Kidney epithelial cell (primary cell): Measurements from ENCODE around the gene ALB. TPM values are rescaled to one million over a fixed set of nuclear protein-coding genes. Genes with fewer than 3 reads are reported as not detected.

Source experiments
- DNase-seq: peaks from one replicate; pipeline ENCODE4 v3.0.0-alpha.2; 2010; ENCODE audit warnings: low read depth
- H3K27me3 ChIP-seq: 2 replicates; pipeline ENCODE4 v1.6.0; 2011; ENCODE audit warnings: low read length; ENCODE audit not compliant: control insufficient read depth, insufficient read depth
- H3K36me3 ChIP-seq: 2 replicates; pipeline ENCODE4 v1.5.1; 2011; ENCODE audit warnings: low read length; ENCODE audit not compliant: control insufficient read depth, insufficient read depth
- H3K4me3 ChIP-seq: 2 replicates; pipeline ENCODE4 v1.5.1; 2011; ENCODE audit warnings: low read depth, mild to moderate bottlenecking, control low read depth, low read length
- total RNA-seq: library from RNA; depleted of rRNA; stranded (reverse); fragments of >200 nt; gene quantifications from 2 replicates; pipeline ENCODE4 v1.2.3, GENCODE V29; 2015
- TF ChIP-seq, protein P1 (sequence below): IDR thresholded peaks from 2 replicates; pipeline ENCODE4 v1.5.1; 2011; ENCODE audit warnings: mild to moderate bottlenecking, moderate library complexity, low read length, control low read depth, inconsistent platforms; ENCODE audit not compliant: insufficient read depth, poor library complexity, severe bottlenecking

Gene ALB
- total RNA-seq, 1 donor from 2014 or later, result not detected

DNA sequence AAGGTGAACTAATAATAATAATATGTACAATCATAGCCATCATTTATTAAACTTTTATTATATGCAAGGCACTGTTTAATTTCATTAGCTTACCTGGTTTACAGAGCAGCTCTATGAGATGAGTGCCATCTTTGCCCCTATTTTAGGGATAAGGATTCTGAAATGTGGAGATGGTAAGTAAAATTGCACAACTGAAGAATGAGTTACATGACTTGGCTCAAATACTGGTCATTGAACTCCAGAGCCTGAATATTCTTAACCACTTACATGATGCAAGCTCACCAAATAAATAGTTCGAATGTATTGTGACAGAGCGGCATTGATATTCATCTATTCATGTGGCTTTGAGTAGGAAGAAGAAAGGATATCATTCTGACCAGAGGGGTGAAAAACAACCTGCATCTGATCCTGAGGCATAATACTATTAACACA lies 11.7 kb downstream of the ALB start:
- no peak for DNase-seq
- TF ChIP-seq, protein P1, sequence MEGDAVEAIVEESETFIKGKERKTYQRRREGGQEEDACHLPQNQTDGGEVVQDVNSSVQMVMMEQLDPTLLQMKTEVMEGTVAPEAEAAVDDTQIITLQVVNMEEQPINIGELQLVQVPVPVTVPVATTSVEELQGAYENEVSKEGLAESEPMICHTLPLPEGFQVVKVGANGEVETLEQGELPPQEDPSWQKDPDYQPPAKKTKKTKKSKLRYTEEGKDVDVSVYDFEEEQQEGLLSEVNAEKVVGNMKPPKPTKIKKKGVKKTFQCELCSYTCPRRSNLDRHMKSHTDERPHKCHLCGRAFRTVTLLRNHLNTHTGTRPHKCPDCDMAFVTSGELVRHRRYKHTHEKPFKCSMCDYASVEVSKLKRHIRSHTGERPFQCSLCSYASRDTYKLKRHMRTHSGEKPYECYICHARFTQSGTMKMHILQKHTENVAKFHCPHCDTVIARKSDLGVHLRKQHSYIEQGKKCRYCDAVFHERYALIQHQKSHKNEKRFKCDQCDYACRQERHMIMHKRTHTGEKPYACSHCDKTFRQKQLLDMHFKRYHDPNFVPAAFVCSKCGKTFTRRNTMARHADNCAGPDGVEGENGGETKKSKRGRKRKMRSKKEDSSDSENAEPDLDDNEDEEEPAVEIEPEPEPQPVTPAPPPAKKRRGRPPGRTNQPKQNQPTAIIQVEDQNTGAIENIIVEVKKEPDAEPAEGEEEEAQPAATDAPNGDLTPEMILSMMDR, result no peak
- Histone ChIP-seq H3K36me3 (no peaks in the 10 kb centered on the region), H3K4me3 (no peak overlapping the region), H3K27me3 (no peaks in the 10 kb centered on the region)

DNA sequence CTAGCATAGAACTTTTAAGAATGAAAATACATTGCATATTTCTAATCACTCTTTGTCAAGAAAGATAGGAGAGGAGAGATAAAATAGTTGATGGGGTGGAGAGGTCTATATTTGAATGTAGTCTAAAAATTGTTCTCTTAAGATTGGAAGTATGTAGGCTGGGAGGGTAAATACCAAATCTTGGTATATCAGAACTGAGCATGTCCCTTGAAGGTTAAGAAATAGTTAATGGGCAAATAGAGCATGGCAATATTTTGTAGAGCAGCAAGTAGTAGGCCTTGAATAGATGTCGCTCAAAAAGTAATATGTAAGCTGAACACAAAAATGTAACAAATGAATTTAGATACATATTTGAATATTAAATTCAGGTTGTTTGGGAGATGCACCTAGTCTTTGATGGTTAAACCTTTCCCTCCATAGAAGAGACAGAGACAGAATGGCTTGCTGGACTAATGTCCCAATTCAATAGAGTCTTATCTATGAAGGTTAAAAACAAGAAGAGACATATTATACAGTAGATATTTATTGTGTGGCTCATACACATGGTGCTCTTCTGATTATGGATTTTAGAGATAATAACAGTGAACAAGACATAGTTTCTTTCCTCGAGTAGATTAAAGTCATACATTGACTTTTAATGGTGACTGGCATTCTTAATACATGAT lies 12.5 kb downstream of the ALB start:
- no peaks in the 10 kb centered on the region for H3K27me3 ChIP-seq
- DNase-seq, result no peak
- H3K4me3 ChIP-seq, result no peak overlapping the region

DNA sequence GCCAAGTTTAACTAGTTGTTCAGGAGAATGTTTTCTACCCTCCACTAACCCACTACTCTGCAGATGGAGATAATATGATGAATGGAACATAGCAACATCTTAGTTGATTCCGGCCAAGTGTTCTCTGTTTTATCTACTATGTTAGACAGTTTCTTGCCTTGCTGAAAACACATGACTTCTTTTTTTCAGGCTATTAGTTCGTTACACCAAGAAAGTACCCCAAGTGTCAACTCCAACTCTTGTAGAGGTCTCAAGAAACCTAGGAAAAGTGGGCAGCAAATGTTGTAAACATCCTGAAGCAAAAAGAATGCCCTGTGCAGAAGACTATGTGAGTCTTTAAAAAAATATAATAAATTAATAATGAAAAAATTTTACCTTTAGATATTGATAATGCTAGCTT lies 13.3 kb downstream of the ALB start:
- no peak for DNase-seq
- no peaks in the 10 kb centered on the region for H3K27me3 ChIP-seq
- TF ChIP-seq, protein P1, result no peak
- no peak overlapping the region for H3K4me3 ChIP-seq
- H3K36me3 ChIP-seq, result no peaks in the 10 kb centered on the region

More for the DNA sequence above, 12.5 kb downstream of the ALB start:
- no peaks in the 10 kb centered on the region for H3K36me3 ChIP-seq
- TF ChIP-seq, protein P1, result no peak

DNA sequence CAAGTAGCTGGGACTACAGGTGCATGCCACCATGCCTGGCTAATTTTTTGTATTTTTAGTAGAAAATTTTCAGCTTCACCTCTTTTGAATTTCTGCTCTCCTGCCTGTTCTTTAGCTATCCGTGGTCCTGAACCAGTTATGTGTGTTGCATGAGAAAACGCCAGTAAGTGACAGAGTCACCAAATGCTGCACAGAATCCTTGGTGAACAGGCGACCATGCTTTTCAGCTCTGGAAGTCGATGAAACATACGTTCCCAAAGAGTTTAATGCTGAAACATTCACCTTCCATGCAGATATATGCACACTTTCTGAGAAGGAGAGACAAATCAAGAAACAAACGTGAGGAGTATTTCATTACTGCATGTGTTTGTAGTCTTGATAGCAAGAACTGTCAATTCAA lies 13.9 kb downstream of the ALB start:
- Histone ChIP-seq H3K27me3 (no peaks in the 10 kb centered on the region), H3K4me3 (no peak overlapping the region), H3K36me3 (no peaks in the 10 kb centered on the region)
- no peak for DNase-seq
- TF ChIP-seq, protein P1, result no peak

DNA sequence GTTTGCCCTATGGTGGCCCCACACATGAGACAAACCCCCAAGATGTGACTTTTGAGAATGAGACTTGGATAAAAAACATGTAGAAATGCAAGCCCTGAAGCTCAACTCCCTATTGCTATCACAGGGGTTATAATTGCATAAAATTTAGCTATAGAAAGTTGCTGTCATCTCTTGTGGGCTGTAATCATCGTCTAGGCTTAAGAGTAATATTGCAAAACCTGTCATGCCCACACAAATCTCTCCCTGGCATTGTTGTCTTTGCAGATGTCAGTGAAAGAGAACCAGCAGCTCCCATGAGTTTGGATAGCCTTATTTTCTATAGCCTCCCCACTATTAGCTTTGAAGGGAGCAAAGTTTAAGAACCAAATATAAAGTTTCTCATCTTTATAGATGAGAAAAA lies 14.6 kb downstream of the ALB start:
- Histone ChIP-seq H3K4me3 (no peak overlapping the region), H3K36me3 (no peaks in the 10 kb centered on the region), H3K27me3 (no peaks in the 10 kb centered on the region)
- no peak for DNase-seq
- TF ChIP-seq, protein P1, result no peak
